Measurements from ENCODE around the gene SMARCD1.

The SMARCD1 gene

DNA sequence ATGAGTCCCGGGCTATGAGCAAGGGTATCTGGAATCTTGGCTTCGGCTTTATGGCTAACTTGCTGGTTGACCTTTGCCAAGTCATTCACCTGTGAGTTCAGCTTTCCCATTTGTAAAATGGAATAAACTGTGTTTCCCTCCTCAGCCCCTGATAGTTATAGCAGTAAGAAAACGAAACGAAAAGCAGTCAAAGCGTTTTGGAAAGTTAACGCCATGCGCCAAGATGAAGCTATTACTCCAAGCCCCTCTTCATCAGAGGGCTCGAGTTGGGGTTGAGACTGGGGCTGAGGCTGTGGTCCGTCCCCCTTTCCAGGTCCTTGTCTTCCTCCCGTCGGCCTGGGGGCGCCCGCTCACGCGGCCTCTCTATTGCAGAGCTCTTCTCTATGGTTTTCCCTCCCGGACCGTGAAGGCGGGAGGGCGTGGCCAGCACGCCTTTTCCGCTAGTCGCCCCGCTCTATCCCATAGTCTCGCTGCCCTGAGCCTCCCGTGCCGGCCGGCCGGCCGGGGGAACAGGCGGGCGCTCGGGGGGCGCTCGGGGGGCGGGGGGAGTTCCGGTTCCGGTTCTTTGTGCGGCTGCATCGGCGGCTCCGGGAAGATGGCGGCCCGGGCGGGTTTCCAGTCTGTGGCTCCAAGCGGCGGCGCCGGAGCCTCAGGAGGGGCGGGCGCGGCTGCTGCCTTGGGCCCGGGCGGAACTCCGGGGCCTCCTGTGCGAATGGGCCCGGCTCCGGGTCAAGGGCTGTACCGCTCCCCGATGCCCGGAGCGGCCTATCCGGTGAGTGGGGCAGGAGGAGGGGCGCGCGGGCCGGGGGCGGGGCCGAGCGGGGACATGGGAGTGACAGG, at the start of gene SMARCD1:
TSS of gene SMARCD1 (plus strand) at position 568 of the 840 bp plus-strand sequence. CDS start at position 596, 28 bp downstream.
- peak; percentile 94 for DNase-seq

DNA sequence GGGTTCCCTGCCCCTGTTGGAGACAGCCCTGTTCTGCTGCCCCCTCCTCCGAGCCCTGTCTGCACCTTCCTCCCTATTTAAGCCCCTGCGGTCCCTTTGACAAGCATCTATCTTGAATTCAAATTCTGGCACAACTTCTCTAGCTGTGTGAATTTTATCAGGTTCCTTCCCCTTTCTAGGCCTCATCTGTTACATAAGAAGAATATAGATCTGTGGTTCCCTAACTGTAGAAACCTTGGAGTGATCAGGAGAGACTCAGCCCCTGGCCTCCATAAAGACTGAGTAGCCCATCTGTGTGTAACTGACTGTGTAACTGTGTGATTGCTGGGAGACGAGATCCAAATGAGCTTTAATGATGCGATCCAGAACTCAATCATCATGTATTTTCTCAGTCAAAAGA, 46.8 kb upstream of the SMARCD1 start:
- DNase-seq, result no peak

DNA sequence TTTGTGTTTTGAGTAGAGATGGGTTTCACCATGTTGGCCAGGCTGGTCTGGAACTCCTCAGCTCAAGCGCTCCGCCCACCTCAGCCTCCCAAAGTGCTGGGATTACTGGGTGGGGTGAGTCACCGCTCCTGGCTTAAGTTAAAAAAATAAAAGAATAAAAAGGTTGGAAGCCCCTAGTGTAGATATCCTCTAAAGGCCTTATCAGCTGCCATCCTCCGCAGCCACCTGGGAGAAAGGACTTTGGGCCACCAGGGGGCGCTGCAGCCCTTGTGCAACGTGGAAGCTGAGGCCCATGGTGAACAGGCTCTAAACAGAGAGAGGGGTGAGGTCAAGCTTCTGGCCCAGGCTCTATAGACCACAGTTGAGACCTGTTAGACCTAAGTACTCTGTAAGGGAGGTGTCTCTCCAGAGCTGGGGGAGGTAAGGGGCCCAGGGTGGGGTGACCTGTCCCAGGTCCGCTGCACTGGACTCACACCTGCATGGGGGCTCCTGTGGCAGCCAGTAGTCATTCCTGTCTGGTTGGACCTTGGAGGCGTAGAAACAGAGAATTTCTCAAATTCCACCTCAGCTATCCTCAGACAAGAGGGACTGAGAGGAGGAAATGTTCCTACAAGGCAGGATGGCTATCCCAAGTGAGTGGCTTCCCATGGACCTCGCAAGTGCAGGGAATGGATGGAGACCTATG, 45.8 kb upstream of the SMARCD1 start:
- DNase-seq, result peak; percentile 11

DNA sequence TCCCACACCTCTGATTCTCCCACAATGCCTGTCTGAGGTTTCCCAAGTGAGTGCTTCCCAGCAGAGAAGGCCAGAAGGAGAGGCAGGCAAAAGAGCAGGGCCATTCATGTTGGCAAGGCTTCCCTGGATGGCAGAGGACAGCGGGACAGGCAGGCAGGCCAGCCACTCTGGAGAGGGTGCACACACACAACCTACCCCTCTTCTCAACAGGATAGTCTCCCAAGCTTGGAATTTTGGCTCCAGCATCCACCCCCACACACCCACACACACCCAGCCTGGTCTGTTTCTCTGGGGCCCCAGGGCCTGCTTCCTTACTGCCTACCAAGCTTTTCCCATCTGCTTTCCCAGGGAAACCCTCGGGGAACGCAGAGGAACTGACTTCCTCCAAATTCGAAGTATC, 44.5 kb upstream of the SMARCD1 start:
- no peak for DNase-seq

DNA sequence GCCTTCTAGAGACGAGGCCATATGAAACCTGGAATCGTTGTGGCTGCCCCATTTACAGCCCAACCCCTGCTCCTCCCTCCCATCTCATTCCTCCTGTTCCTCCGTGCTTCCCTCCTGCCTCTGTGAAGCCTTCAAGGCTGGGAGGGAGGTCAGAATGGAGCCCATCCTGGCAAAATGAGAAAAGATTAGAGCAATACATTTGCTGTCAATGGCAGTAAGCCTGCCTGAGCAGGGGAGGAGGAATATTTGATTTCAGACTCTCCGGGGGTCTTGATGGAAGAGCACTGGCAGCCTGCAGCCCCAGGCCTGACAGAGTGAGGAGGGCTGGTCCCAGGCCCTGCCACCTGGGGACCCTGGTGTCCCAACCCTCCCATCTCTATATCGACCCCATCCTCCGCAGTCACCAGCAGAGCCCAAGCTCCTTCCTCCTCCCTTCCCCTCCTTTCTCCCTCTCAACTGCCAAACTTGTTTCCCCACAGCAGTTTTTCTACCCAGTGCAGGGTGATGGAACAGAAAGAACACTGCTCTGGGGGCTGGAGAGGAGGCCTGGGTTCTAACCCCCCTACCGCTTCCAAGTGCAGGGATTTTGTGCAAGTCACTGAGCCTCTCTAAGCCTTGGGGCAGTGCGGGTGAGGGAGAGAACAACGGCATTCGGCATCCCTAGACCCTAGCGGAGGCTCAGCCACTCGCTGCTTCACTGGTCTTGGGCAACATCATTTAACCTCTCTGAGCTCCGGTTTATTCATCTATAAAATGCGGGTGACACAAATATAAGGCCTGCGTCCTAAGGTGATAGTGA, 43.9 kb upstream of the SMARCD1 start:
- DNase-seq, result no peak

DNA sequence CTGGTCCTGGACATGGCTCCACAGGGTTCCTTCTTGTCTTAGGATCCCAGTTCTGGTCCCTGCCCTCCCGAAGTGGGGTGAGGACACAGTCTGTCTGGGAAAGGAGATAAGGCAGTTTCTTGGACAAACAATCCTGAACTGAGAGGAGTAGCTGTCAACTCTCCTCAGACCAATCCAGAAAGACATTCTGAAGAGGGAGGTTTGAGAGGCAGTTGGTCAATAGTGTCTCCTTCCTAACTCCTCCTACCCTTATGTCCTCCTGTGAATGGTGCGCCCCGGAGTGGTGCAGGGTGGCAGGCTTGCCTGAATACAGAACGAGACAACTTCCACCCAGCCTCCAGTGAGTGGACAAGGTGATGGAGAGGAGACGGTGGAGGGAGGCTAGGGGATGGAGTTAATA, 43.2 kb upstream of the SMARCD1 start:
- no peak for DNase-seq

DNA sequence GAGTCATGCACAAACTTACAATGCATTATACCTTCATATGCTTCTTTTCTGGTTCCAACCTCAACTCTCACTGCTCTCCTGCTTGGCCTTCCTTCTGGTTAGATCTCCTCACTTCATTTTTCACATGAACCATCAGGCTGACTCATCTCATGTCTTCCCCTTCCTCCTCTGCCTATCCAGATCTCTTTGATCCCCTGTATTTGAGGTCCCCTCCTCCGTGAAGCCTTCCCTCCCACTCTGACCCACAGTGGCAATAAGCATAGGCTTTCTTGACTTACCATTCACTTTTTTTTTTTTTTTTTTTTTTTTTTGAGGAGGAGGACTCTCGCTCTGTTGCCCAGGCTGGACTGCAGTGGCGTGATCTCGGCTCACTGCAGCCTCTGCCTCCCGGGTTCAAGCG, 42.4 kb upstream of the SMARCD1 start:
- DNase-seq, result no peak

DNA sequence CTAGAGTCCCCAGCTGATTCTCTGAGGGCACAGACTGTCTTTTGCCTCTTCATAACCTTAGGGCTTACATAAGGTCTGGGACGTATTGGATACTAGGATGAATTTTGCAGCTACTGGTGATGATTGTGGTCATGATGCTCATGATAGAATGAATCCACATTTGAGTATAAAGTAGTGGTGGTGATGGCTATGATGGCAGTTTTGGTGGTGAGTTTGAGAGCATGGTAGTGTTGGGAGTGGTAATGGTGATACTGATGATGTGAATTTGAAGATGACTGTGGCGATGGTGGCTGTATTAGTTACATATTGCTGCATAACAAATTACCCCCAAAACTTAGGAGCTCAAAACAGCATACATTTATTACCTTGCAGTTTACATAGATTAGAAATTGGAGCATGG, 41.8 kb upstream of the SMARCD1 start:
- no peak for DNase-seq

DNA sequence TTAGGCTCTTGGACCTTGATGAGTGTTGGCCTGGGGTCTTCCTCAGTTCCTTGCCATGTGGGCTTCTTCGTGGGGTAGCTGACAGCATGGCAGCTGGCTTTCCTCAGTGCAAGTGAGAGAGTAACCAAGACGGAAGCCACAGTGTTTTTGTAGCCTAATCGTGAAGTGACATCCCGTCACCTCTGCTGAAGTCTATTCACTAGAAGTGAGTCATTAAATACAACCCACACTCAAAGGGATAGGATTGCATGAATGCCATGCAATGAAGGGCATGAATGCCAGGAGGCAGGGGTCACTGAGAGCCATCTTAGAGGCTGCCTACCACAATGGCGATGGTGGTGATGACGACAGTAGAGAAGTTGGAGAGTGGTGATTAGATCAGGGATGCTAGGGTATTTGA, 41.3 kb upstream of the SMARCD1 start:
- DNase-seq, result no peak

DNA sequence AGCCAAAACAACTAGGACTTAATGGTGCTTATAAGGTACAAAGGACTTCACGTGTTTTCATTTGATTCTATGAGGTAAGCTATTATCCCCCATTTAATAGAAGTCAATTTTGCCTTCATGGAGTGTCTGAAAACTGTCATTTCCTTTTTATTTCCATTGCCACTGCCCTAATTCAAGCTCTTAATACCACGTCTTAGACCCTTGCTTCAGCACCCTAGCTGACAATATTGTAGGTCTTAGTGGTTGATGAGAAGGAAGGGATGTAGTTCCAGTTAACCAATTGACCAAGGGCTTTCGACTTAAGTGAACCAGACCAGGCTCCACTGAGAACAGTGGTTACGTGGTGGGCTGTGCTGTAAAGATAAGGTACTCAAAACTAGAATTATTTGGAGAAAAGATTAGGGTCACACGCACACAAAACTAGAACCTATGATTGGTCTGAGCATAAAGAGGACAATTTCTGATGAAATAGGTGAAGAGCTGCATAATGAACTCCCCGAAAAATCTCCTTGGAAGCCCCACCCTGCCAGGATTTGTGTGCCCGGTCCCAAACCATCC, 37.4 kb upstream of the SMARCD1 start:
- no peak for DNase-seq

DNA sequence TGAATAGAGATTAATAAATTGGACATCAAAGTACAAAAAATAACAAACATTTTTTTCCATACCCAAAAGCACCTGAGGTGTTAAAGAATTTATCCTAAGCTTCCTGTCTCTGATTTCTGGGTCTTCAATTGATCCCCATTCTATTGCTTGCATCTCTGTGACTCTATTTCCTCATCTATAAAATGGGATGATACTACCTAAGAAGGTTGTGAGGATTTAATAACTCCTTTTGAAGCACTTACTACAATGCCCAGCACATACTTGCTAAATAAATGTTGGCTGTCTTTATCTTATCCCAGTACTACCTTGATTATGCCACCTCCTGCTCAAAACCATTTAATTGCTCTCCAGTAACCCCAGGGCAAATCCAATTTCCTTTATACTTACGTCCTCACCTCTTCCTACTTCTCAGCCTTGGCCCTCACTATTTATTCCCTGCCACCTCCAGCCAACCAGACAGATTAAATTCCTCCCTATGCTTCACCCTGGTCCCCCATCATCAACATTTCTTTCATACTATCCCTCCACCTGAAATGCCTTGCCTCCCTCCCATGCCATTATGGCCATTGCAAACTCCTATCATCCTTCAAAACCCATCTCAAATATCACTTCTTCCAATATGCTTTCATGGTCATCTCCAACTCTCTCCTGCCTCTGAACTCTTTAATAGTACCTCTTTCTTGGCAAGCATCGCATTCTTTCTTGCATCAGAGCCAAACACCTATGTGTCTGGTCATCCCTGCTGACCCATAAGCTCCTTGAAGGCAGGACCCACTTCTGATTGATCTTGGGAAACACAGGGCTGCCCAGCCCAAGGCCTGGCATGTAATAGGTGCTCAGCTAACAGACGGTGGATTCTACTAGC, 35.7 kb upstream of the SMARCD1 start:
- no peak for DNase-seq

DNA sequence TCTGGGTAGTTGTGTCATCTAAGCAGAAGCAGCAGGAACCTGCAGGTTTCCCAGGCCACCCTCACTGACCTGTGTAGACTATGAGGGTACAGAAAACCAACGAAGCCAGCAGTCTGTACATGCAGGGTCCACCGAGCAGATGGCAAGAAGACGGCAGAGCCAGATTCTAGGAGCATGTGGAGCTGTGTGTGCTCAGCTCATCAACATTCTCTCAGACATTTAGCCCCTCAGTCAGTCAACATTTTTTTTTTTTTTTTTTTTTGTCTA, 35.1 kb upstream of the SMARCD1 start:
- no peak for DNase-seq

DNA sequence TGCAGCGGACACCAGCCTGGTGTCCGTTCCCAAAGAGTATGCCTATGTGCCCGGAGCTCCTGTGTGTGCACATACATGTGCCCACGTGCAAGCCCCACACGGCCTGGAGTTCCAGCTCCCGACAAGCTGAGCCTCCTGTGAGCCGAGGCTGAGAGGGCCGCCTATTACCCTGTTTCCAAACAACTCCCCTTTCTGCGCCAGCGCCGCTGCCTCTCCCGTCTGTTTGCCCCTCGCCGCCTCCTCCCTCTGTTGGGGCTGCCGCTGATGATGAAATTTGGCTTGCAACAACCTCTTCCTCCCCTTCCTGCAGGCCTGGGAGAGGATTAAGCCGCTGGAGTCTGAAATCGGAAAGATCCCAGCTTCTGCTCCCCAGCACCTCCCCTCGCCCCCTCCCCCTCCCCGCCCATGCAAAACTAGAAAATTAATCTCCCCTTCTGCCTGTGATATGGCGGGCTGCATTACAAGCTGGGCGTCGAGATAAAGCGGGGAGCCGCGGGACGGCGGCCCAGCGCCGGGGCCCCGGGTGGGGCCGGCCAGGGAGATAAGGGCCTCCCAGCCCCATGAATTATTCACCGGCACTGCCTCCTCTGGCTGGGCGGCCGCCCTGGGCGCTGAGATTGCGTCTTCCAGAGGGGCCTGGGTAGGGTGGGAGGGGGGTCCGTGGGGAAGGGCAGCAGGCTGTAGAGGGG, 34.6 kb upstream of the SMARCD1 start:
- DNase-seq, result no peak

DNA sequence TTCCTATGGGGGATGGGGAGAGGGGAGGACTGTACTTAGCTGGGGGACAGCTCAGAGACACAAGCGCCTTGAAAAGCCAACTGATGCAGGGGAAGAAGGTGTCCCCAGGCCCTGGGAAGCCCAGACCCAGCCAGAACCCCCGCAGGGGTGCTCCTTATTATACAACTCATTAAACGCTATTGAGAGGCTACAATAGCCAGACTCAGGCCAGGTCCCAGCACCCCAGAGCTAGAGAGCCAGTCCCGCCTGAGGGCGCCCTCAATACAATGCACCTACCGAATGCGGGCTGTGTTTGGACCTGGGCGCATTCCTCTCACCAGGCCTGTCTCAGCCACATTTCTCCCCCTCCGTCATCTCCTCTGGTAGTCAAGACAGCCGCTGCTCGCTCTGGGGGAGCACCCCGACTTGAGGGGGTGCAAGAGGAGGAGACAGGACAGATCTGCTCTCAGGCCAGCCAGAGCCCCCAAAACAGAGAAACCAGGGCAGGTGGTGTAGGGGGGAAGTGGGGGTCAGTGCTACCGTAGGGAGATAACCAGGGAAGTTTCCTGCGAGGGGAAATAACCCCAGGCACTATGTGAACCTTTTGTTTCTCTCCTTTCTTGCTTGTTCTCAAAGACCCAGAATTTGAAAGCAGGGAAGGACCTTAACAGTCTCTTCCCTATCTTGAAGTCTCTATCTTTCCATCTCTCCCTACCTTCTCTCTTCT, 33.9 kb upstream of the SMARCD1 start:
- DNase-seq, result no peak

DNA sequence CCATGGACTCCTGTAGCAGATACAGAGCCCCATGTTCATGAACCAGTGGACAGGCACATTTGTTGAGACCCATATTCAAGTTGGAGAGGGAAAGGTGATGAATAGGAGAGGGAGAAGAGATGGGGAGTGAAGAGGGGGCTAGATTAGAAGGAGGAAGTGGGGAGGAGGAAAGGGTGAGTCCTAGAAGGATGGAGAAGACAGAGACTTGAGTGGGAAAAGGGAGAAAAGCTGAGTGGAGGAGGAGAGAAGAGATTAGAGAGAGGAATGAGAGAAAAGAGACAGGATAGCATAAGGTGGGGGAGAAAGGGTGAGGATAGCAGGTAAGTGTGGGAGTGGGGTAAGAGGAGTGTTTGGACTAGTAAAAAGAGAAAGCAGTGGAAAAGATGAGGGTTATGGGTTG, 32.6 kb upstream of the SMARCD1 start:
- no peak for DNase-seq

DNA sequence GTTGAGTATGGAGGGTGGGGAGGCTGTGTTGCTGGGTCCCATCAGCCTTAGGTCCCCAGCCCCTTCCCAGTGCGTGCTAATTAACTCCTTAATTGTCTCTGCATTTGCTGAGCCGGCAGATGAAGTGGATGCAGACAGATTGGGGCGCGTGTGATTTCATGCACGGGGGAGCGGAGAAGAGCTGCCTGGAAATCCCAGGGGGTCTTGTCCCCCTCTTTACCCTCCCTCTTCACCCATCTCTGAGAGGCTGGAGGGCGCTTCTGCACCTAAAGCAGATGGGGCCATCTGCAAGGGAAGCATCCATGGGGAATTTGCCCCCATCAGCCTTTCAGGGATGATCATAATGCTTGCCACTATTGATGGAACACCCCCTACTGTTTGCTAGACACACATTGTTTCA, 32.2 kb upstream of the SMARCD1 start:
- DNase-seq, result no peak

DNA sequence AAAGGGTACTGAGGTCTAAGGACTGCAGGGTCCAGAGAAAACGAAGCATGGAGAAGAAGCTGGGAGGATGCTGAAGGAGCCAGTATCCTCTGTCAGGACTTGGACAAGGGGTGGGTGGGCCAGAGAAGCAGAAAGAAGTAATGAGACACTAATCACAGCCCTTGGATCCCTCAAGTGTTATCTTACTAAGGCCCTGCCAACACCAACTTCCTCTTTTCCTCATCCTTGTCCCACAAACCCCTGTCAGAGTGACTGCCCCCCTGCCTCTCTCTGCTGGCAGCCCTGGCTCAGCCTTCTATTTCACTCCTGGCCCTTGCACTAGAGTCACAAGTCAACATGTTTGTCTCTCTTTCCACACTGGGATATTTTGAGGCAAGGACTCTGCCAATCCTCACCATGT, 31.6 kb upstream of the SMARCD1 start:
- DNase-seq, result no peak

DNA sequence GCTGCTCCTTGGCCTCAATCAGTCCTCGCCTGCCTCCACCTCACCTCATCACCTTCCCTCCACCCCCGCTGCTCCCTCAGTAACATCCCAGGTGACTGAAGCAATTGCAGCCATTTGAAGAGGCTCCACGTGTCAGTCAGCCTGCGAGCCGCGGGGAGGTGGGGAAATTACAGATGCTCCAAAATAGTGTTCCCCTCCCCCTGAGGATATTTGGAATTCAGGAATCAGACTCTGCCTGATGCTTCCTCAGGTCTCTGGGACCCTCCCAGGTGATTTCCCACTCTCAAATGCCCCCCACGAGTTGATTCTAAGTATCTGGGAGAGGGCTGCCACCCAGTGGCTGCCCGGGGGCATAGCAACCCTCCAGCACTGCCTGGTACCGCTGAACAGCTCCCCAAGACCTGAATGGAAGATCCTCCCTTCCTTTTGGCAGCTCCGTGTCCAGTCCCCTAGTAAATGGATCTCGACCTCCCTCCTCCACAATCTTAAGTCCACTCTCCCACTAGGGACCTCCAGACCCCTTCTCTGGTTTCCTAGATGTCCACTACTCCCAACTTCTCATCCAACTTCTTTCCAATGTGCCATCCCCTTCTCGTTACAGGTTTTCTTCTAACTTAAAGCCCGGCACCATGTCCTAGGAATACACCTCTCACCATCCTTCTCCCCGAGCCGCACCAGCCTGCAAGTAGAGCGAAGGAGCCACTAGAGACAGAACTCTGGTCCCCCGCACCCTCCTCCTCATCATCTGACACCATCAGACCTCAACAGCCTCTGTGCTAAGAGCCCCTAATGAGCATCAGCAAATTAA, 29.1 kb upstream of the SMARCD1 start:
- DNase-seq, result peak; percentile 10

DNA sequence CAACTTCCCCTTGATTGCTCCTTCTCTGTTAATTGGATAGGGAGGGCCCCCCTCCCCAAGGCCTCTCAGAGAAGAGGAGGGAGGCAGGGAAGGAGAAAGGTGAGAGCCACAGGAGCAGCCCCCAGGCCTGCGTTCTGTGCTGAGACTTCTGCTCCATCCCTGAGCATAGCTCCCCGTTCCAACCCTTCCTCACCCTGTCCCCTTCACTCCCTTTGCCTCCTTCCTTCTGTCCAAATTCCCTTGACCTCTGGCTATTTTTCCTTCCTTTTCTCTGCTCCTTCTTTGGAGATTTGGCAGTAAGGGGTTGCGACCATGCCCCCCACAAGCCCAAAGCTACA, 28.5 kb upstream of the SMARCD1 start:
- no peak for DNase-seq

DNA sequence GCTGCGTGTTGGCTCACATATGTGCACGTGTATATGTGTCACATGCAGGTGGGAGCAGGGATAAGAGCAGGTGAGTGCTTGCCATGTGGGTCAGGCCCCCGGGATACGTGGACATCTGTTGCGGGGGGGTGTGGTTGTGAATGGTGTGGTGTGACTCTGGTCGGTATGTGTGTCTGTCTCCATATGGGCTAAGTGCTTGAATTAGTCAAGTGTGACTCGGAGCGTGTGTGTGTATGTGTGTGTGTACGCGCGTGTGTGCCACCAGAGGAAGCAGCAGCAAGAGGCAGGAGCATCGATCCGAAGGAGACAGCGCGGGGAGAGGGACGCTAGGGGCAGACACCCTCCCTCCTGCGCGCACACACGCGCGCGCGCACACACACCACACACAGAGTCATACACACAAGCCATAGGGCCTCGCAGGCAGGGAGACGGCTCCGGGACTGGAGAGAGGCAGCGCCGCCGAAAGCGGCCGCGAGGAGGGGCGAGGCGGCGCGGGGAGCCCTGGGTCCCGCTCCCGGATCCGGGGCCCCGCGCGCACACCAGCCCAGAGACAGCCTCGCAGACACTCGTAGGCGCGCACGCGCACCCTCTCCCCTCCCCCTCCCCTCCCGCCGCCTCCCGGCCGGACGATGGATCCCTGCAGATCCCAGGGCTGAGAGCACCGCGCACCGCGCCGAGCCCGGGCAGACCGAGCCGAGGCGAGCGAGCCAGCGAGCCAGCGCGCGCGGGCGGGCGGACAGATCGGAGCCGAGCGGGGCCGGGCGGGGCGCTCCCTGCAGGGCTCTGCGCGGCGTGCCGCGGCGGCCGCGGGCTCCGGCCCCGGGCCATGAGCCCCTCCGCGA, 27.9 kb upstream of the SMARCD1 start, which contains the start of gene ASIC1:
TSS of gene ASIC1 (plus strand) at position 597 of the 842 bp plus-strand sequence. CDS start 1,171 bp downstream, outside the sequence.
- DNase-seq, result peak; percentile 29

Data from NCI-H446 treated with DMSO at 0.1 percent for 48 hours (cell line).